Neural cell (in vitro differentiated cells): ENCODE data around the gene C19orf67. TPM values are rescaled to one million over a fixed set of nuclear protein-coding genes. Genes with fewer than 3 reads are reported as not detected.

Experiments used
- H2AFZ ChIP-seq: fragments of 200-600, 300-800 bp; sonication (generic), shearing (Covaris generic); 2 replicates; pipeline ENCODE4 v1.6.0; 2014; ENCODE audit warnings: low read depth, mild to moderate bottlenecking, antibody characterized with exemption, low read length, moderate library complexity
- H3F3A ChIP-seq: fragments of 200-600 bp; shearing (Covaris generic); 2 replicates; pipeline ENCODE4 v1.6.1; 2016; ENCODE audit warnings: mild to moderate bottlenecking, moderate library complexity, mixed read lengths, antibody characterized with exemption, low read length; ENCODE audit not compliant: insufficient read depth, poor library complexity, severe bottlenecking
- H3K27ac ChIP-seq: fragments of 200-600, 300-800 bp; sonication (generic), shearing (Covaris generic); 2 replicates; pipeline ENCODE4 v1.5.1; 2014; ENCODE audit warnings: mild to moderate bottlenecking, low read length, moderate library complexity
- H3K27me3 ChIP-seq: fragments of 300-800, 200-600 bp; sonication (generic), shearing (Covaris generic); 2 replicates; pipeline ENCODE4 v1.6.0; 2014; ENCODE audit warnings: mild to moderate bottlenecking, low read depth, low read length, moderate library complexity; ENCODE audit not compliant: insufficient read depth
- H3K36me3 ChIP-seq: fragments of 300-800, 200-600 bp; sonication (generic), shearing (Covaris generic); 2 replicates; pipeline ENCODE4 v1.5.1; 2014; ENCODE audit warnings: mild to moderate bottlenecking, antibody characterized with exemption, low read length, moderate library complexity; ENCODE audit not compliant: insufficient read depth
- H3K4me2 ChIP-seq: fragments of 300-800, 200-600 bp; sonication (generic), shearing (Covaris generic); 2 replicates; pipeline ENCODE4 v1.6.0; 2014; ENCODE audit warnings: mild to moderate bottlenecking, low read length
- H3K4me3 ChIP-seq: fragments of 300-800, 200-600 bp; sonication (generic), shearing (Covaris generic); 2 replicates; pipeline ENCODE4 v1.5.1; 2014; ENCODE audit warnings: mild to moderate bottlenecking, low read length, moderate library complexity
- H3K79me2 ChIP-seq: fragments of 200-600 bp; shearing (Covaris generic); replicated peaks from 2 replicates; pipeline ENCODE4 v1.6.0; 2014; ENCODE audit warnings: mild to moderate bottlenecking, low read length, moderate library complexity; ENCODE audit not compliant: insufficient read depth
- H3K9ac ChIP-seq: fragments of 300-800, 200-600 bp; sonication (generic), shearing (Covaris generic); 2 replicates; pipeline ENCODE4 v1.6.1; 2016; ENCODE audit warnings: mild to moderate bottlenecking, low read length, mixed read lengths
- H3K9me2 ChIP-seq: fragments of 200-600 bp; shearing (Covaris generic); 2 replicates; pipeline ENCODE4 v1.6.1; 2016; ENCODE audit warnings: mild to moderate bottlenecking, low read length, mixed read lengths; ENCODE audit not compliant: insufficient read depth
- H3K9me3 ChIP-seq: fragments of 200-600, 300-800 bp; sonication (generic), shearing (Covaris generic); 2 replicates; pipeline ENCODE4 v1.6.1; 2016; ENCODE audit warnings: mild to moderate bottlenecking, mixed run types, low read length, moderate library complexity, mixed read lengths
- H4K20me1 ChIP-seq: fragments of 200-600 bp; shearing (Covaris generic); 2 replicates; pipeline ENCODE4 v1.6.1; 2016; ENCODE audit warnings: mild to moderate bottlenecking, mixed run types; ENCODE audit not compliant: insufficient read depth
- EP300 ChIP-seq: fragments of 450-650 bp; conservative IDR thresholded peaks from 2 replicates; pipeline ENCODE4 v1.6.1; 2014; ENCODE audit warnings: antibody characterized with exemption, mild to moderate bottlenecking, moderate library complexity; ENCODE audit not compliant: poor library complexity, severe bottlenecking
- EZH2 ChIP-seq: fragments of 200-600, 300-800 bp; shearing (Covaris generic), sonication (generic); IDR thresholded peaks from 2 replicates; pipeline ENCODE4 v1.6.1; 2014; ENCODE audit warnings: antibody characterized with exemption, low read length, borderline replicate concordance, mild to moderate bottlenecking; ENCODE audit not compliant: insufficient read depth, poor library complexity, severe bottlenecking
- MXI1 ChIP-seq: fragments of 450-650 bp; conservative IDR thresholded peaks from 2 replicates; pipeline ENCODE4 v1.6.1; 2014; ENCODE audit warnings: antibody characterized with exemption, mild to moderate bottlenecking; ENCODE audit not compliant: poor library complexity, severe bottlenecking
- POLR2AphosphoS5 ChIP-seq: IDR thresholded peaks from 2 replicates; pipeline ENCODE4 v1.6.1; 2012
- RAD21 ChIP-seq: fragments of 450-650 bp; conservative IDR thresholded peaks from 2 replicates; pipeline ENCODE4 v1.6.1; 2014; ENCODE audit warnings: antibody characterized with exemption, mild to moderate bottlenecking, moderate library complexity
- SMC3 ChIP-seq: fragments of 450-650 bp; conservative IDR thresholded peaks from 2 replicates; pipeline ENCODE4 v1.6.1; 2014; ENCODE audit warnings: antibody characterized with exemption, mild to moderate bottlenecking, moderate library complexity; ENCODE audit not compliant: poor library complexity
- TAF1 ChIP-seq: IDR thresholded peaks from 2 replicates; pipeline ENCODE4 v1.6.1; 2012; ENCODE audit warnings: low read depth
- polyA plus RNA-seq: library from polyadenylated mRNA; depleted of rRNA; stranded (reverse); fragments of >200 nt; gene quantifications from 2 replicates; pipeline ENCODE4 v1.2.3, GENCODE V29; 2014
- TF ChIP-seq, protein P1 (sequence below): fragments of 450-650 bp; IDR thresholded peaks from 2 replicates; pipeline ENCODE4 v1.5.1; 2014; ENCODE audit warnings: antibody characterized with exemption, mild to moderate bottlenecking, moderate library complexity; ENCODE audit not compliant: poor library complexity, severe bottlenecking
- TF ChIP-seq, protein P2 (sequence below): IDR thresholded peaks from 2 replicates; pipeline ENCODE4 v1.6.1; 2012; ENCODE audit warnings: borderline replicate concordance

C19orf67 gene
- polyA plus RNA-seq, 1 donor from 2014 or later: not detected

DNA sequence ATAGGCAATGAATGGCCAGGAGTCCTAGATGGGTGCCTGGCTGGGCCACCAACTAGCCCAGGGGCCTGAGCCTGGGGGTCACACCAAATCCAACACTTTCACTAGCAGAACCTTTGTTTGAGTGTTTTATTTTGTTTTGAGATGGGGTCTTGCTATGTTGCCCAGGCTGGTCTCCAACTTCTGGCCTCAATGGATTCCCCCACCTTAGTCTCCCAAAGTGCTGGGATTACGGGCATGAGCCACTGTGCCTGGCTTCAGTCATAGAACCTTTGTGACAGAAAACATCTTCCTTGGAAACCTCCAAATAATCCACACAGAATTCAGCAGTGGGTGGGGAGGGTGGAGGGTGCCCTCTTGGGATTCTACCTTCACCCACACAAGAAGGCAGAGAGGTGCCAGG lies 25.9 kb upstream of the C19orf67 start:
- no peak overlapping the region for H3K4me2 ChIP-seq
- H3K9me2 ChIP-seq: no peaks in the 10 kb centered on the region
- no peak overlapping the region for H3K27ac ChIP-seq
- H3F3A ChIP-seq: no peaks in the 10 kb centered on the region
- no peak overlapping the region for H2AFZ ChIP-seq
- no peaks in the 10 kb centered on the region for H3K9me3 ChIP-seq
- H3K36me3 ChIP-seq: no peaks in the 10 kb centered on the region
- H3K27me3 ChIP-seq: no peaks in the 10 kb centered on the region
- H3K9ac ChIP-seq: no peak overlapping the region
- H4K20me1 ChIP-seq: no peaks in the 10 kb centered on the region
- no peak overlapping the region for H3K4me3 ChIP-seq
- peaks cover 22% of the 10 kb centered on the region for H3K79me2 ChIP-seq
- TF ChIP-seq, protein P1, sequence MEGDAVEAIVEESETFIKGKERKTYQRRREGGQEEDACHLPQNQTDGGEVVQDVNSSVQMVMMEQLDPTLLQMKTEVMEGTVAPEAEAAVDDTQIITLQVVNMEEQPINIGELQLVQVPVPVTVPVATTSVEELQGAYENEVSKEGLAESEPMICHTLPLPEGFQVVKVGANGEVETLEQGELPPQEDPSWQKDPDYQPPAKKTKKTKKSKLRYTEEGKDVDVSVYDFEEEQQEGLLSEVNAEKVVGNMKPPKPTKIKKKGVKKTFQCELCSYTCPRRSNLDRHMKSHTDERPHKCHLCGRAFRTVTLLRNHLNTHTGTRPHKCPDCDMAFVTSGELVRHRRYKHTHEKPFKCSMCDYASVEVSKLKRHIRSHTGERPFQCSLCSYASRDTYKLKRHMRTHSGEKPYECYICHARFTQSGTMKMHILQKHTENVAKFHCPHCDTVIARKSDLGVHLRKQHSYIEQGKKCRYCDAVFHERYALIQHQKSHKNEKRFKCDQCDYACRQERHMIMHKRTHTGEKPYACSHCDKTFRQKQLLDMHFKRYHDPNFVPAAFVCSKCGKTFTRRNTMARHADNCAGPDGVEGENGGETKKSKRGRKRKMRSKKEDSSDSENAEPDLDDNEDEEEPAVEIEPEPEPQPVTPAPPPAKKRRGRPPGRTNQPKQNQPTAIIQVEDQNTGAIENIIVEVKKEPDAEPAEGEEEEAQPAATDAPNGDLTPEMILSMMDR: no peak
- TF ChIP-seq EZH2 (no peak), MXI1 (no peak), TAF1 (no peak), SMC3 (no peak), POLR2AphosphoS5 (no peak), EP300 (no peak), RAD21 (no peak)
- TF ChIP-seq, protein P2, sequence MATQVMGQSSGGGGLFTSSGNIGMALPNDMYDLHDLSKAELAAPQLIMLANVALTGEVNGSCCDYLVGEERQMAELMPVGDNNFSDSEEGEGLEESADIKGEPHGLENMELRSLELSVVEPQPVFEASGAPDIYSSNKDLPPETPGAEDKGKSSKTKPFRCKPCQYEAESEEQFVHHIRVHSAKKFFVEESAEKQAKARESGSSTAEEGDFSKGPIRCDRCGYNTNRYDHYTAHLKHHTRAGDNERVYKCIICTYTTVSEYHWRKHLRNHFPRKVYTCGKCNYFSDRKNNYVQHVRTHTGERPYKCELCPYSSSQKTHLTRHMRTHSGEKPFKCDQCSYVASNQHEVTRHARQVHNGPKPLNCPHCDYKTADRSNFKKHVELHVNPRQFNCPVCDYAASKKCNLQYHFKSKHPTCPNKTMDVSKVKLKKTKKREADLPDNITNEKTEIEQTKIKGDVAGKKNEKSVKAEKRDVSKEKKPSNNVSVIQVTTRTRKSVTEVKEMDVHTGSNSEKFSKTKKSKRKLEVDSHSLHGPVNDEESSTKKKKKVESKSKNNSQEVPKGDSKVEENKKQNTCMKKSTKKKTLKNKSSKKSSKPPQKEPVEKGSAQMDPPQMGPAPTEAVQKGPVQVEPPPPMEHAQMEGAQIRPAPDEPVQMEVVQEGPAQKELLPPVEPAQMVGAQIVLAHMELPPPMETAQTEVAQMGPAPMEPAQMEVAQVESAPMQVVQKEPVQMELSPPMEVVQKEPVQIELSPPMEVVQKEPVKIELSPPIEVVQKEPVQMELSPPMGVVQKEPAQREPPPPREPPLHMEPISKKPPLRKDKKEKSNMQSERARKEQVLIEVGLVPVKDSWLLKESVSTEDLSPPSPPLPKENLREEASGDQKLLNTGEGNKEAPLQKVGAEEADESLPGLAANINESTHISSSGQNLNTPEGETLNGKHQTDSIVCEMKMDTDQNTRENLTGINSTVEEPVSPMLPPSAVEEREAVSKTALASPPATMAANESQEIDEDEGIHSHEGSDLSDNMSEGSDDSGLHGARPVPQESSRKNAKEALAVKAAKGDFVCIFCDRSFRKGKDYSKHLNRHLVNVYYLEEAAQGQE: no peak

DNA sequence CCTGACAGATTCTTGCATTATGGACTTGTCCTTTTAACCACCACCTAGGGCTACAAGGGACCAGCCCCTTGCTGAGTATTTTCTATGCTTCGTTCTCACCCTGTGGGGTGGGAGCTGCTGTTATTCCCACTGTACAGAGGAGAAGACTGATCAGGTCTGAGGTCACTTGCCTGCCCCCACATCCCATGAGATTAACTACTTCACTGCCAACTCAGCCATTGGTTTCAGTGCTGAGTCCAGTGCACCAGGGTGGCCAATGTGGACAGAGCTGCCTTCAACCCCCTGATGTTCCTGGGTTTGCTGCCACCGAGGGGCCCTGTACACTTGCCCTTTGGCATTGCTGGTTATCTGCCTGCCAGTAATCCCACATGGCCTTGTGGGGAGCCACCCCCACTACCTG lies 25.1 kb upstream of the C19orf67 start:
- Histone ChIP-seq H3K9me3 (no peaks in the 10 kb centered on the region), H4K20me1 (no peaks in the 10 kb centered on the region), H3K9ac (no peak overlapping the region), H2AFZ (no peak overlapping the region), H3K4me2 (no peak overlapping the region), H3K36me3 (no peaks in the 10 kb centered on the region), H3K27ac (no peak overlapping the region), H3K27me3 (no peaks in the 10 kb centered on the region), H3F3A (no peaks in the 10 kb centered on the region), H3K79me2 (peaks cover 14% of the 10 kb centered on the region), H3K4me3 (no peak overlapping the region), H3K9me2 (no peaks in the 10 kb centered on the region)
- TF ChIP-seq POLR2AphosphoS5 (no peak), RAD21 (no peak), EZH2 (no peak), EP300 (no peak), TAF1 (no peak), SMC3 (no peak), MXI1 (no peak)
- TF ChIP-seq, protein P2: no peak
- TF ChIP-seq, protein P1: no peak
